Fibroblast of skin of left quadriceps (primary cell): ENCODE measurements around the gene REPS2.
A peak's percentile ranks its signal among the peaks of the same experiment; 100 is the strongest.

Experiments
- DNase-seq, 2 experiments: peaks; one replicate each; pipeline ENCODE4 v3.0.0-alpha.2; 2013; ENCODE audit warnings: low read depth in 2 of 2

REPS2 gene

DNA sequence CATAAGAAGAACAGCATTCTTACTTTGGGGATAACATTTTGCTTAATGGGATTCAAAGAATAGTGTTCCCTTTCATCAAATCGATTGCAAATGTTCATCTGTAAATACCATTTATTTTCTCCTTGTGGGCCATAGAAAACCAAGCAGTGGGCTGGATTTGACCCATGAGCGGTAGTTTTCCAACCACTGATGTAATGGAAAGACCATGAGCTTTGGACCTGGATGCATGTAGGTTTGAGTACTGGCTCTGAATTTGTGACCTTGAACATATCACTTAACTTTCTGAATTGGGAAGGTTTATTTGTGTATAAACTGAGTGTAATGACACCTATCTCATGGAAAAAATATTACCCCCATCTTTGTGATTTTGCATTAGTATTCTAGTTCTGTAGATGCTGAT, 54.3 kb downstream of the REPS2 start:
- DNase-seq = no peak

DNA sequence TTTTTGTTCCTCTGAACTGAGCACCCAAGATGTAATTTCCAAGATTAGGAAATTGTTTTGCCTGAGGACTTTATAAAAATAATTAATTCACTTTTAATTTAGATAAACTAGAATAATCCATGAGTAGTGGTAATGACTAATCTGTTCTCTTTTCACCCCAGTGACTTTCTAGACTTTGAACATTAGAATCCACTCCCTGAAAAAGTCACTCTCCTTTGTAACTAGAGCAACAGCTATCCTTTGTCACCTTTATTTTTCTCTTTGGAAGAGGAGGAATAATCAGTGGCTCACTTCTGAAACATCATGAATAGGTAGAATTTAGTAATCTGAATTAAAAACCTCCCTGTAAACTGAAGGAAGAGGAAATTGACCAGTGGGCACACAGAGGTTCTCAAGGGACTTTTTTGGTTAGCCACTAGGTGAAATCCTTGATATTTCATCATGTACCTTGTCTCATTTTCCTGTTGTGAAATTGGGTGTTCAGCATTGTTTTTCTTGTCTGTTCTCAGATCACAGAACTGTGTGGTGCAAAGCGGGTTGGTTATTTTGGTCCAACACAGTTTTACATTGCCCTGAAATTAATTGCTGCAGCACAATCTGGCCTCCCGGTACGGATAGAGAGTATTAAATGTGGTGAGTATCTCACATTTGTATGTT, 59.4 kb downstream of the REPS2 start:
- DNase-seq = no peak

DNA sequence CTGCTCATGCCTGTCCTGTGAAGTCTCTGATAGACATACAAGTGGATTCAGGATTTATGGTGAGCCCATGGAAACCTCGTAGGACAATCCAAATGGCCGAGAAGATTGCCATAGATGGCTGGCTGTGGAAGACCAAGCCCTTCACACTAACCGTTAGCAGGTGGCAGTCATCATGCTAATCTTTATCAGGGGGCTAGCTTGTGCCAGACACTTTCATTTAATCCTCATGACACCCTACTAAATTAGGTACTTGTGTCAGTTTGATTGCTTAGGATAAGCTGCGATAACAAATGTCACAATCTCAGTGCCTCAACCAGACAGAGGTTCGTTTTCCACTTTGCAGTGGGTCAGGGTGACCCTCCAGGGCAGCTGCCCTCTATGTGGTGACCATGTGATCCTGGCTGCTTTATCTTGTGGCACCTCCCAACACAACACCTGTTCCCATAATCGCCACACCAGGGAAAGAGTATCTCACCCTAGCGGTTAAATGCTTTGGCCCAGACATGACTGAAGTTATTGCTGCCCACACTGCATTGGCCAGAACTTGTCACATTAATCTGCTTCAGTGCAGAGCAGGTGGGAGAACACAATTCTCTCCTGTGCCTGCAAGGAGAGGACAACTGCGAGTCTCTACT, 60.8 kb downstream of the REPS2 start:
- peak in 1 of 2 experiments; percentile 13 for DNase-seq

DNA sequence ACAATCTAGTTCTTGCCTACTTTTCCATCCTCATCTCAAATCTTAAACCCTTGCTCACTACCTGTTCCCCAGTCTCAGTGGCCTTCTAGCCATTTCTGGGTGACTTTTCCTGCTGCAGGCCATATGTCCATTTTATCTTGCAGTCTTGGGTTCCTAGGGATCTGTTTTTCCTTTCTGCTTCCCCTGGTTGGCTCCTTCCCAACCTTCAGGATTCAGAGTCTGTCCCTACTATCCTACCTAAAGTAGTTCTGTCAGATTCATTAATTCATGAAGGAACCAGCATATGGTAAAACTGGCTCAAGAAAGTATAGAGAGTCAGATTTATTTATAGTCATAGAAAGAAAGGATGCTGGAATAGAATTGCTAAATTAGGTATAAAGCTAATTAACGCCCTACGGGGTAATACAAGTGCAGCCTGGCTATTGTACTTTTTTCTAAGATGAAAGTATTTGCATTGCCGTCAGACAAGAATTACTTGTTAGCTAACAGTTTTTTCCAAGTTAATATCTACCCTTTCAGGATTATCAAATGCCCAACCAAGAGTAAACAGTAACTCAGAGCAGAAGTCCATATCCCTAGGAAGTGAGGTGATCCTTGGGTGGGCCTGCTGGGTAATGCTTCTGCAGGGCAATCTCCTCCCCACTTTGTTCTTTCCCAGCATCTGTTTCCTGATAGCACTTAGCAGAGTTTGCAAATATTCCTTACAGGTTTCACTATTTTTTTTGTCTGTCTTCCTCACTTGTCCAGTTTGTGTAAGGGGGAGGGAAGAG, 63.6 kb downstream of the REPS2 start:
- DNase-seq = no peak

DNA sequence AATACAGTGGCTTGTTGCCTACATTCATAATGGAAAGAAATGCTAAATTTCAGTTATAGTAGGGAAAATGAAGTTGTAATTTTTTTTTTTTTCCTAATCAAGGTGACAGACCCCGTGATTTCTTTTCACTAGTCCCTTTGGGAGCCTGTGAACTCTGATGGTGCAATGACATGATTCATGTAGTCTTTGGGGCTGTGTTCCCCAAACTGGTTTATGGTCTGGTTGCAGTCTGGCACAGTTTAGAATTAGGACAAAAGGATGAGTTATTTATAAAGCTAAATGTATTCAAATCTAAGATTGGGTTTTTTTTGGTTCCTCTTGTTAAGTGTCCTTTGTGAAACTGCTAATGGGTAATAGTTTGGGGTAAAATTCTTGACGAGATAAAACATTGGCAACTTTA, 66.0 kb downstream of the REPS2 start:
- DNase-seq = no peak

DNA sequence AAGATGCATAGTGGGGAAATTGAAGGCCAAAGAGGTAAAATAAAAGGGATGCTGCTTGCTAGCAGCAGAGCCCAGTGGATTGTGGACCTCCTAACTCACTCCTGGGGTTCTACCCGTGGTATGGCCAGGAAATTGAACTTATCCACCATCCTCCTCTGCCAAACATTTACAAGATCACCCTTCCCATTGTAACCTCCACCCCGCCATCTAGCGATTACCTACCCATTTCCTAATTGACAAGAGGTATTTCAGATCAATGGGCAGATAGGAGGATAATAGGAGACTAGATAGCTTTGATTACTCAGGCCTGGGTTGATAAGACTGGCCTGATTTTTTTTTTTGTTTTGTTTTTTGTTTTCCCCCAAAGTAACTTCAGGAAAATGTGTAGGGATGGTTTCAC, 67.8 kb downstream of the REPS2 start:
- no peak for DNase-seq

DNA sequence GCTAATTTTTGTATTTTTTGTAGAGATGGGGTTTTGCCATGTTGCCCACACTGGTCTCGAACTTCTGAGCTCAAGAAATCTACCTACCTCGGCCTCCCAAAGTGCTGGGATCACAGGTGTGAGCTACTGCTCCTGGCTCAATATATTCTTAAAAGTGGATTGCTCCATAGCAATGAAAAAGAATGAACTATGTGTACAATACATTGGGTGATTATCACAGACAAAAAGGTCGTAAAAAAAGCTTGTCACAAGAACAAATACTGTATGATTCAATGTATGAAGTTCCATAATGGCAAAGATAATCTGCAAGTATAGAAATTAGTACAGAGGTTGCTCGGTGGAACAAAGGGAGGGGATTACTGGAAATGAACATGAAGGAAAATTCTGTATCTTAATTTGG, 70.7 kb downstream of the REPS2 start:
- no peak for DNase-seq

DNA sequence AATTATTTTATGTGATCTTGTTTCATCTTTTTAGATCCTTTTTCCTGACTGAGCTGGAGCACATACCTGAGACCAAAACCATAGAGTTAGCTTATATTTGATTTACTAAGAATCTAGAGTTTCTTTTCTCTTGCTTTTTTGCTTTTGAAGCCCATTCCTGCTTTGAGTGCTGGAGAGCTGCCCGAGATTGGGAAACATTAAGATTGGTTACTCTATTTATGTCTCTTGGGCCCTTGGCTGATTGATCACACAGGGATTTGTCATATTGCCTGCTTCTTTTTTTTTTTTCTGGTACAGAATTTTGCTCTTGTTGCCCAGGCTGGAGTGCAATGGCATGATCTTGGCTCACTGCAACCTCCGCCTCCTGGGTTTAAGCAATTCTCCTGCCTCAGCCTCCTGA, 73.9 kb downstream of the REPS2 start:
- no peak for DNase-seq

DNA sequence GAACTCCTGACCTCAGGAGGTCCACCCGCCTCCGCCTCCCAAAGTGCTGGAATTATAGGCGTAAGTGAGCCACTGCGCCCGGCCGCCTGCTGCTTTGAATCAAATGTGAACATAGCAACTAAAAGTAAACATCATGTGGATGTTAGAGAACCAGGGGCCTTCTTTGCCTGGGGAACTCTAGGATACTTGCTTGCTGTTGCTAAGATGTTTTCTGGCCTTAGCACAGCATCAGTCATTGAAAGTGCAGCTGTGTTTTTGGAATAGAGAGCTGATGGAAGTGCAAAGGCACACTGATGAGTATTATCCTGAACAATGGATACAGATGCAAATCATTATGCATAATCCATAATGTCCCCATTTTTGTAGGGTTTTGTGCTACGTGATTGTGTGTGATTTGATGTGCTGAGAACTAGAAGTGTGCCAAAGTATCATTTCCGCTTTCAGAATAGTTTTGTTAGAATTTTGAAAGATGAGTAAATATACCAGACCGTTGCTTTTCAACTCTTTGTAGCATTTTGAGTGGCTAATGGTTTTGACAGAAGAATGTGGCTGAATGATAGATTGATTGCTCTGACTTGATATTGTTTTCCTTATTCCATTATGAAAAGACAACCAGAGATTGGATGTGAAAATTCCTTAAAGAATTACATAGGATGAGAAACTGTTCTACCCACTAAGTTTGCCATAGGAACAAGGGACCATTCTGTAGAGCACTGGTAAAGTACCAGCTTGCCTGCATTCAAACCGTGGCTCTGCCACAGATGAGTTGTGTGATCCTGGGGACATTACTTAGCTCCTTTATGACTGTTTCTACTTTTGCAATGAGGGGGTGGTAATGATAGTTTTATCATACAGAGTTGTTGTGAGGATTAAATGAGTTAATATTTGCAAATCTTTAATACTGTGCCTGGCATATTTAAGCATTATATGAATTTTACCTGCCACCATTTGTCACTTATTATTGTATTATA, 74.7 kb downstream of the REPS2 start:
- DNase-seq = no peak

DNA sequence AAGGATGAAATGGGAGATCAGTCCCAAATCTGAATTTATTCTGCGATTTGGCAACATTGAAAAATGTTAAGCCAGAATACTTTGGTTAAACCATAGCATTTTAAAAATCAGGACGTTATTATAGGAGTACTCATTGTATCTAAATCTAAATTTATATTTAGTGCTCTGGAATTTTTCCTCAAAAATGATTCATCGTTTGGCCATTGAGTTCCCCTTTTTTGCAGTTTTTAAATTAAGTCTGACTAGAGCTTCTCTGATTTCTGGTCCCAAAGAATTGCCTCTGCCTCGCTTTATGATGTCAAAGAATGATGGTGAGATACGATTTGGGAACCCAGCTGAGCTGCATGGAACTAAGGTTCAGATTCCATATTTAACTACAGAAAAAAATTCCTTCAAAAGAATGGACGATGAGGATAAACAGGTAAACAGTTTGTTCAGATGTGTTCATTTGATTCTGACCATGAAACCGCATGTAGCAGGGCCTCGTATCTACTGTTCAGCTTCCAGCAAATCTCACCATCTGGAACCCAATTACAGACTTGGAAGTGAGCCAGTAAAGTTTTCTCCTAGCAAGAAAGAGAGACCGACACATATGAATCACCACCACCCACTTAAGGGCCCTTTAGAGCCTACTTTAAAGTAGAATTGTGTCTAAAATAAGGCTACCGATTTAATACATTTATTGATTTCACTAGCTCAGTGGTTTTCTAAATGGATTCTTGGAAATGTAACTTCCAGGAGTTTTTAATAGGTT, 75.6 kb downstream of the REPS2 start:
- DNase-seq = peak; percentile 69 to 73

DNA sequence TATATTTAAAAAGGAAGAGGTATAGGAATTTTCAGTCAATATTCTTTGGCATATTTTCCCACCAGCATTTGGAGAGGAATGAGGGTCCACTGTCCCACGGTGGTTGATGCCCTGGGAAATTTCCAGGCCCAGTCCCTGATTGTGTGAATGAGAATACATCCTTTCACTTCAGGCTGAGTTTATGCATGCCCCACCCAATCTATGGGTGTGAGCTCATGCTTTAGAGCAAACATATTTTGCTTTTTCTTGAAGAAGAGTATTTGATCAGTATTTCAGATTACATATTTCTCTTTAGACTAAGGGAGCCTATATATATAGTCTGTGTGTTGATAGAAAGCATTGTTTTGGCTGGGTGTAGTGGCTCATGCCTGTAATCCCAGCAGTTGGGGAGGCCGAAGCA, 77.2 kb downstream of the REPS2 start:
- DNase-seq = no peak

DNA sequence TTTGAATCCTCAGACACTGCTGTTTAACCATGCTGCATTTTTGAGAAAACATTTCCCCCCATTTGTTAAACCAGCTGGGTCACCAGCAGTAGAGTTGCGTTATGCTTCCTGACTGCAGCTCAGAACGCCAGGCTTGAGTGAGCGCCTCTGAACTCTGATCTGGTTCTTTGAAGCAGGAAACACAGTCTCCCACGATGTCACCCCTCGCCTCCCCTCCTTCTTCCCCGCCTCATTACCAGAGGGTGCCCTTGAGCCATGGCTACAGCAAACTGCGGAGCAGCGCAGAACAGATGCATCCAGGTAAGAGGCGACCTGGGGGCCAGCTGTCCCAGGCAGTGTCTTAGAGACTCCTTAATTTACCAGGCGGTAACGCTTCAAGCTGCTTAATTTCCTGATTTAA, 78.4 kb downstream of the REPS2 start:
- no peak for DNase-seq

DNA sequence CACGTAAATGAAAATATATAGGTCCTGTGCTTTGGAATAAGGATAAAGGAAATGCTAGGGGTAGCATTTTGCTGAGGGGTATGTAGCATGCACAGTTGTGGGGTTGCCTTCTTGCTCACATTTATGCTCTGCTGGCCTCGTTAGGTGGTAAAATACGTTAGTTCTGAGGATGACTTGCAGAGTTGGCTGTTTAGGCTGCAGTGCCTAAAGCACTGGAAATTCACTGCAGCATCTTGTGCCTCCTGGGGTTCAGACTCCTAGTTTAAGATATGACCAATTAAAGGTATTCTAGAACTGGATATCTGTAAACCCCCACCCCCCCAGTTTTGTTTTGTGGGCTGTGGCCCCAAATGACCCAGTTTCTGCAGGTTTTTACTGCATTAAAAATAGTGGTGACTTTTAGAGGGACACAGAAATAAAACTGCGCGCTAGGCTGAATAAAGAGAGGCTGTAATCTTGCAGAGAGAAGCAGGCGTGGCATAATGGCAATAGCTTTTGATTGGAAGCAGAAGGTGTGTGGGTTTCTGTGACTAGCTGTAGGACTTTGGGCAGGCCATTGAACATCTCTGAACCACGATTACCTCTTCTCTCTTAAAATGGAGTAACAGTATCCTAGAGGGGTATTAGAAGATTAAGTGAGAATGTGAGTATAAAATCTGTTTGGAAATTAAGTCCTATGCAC, 79.3 kb downstream of the REPS2 start:
- DNase-seq = no peak

DNA sequence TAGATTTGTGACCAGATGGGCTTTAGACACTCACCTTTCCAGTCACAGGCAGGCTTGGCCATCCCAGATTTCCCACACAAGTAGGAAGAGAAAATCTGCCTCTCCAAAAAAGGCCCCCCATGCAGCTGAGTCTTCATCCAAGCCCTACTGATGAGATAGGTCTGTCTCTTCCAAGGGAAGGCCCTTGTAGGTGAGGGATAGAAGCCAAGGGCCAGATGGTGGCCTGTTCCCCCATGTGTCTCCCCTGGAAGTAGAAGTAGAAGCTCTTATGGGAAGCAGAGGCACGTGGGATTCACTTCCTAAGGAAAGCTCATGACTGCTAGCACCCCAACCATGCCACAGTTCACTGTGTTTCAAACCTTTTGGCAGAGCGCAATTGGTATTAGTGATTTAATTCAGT, 81.5 kb downstream of the REPS2 start:
- DNase-seq = no peak

DNA sequence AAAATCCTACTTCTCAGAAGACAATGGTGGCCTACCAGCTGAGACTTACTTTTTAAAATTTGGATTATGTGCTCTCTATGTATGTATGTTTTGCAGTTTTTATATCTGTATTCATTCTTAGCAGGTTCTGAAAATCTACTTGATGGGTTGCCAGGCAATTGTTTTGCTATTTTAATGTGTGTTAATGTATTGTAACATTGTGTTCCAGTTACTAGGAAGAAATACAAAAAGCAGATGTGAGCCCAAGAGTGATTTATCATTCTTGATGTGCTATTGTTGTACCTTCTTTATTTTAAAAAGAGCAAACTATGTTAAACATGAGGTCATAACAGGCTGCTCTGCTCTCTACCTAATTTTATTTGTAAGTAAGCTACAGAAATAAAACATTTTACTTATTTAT, 81.9 kb downstream of the REPS2 start:
- no peak for DNase-seq

DNA sequence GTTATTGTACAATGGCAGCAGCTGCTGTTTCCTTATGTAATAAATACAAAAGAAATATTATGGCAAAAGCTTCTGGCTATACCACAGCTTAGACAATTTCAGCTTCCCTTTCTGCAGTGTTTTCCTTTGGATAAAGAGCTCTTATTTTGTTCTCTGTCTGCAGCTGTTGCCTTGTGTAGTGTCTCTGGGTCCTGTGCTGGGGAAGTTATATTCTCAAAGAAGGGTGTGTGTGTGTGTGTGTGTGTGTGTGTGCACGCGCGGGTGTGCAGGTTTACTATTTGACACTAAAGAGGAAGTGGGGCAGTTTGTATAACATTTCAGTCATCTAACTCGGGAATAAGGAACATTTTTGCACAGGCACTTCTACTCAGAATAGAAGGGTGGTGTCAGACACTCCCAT, 83.6 kb downstream of the REPS2 start:
- DNase-seq = no peak

DNA sequence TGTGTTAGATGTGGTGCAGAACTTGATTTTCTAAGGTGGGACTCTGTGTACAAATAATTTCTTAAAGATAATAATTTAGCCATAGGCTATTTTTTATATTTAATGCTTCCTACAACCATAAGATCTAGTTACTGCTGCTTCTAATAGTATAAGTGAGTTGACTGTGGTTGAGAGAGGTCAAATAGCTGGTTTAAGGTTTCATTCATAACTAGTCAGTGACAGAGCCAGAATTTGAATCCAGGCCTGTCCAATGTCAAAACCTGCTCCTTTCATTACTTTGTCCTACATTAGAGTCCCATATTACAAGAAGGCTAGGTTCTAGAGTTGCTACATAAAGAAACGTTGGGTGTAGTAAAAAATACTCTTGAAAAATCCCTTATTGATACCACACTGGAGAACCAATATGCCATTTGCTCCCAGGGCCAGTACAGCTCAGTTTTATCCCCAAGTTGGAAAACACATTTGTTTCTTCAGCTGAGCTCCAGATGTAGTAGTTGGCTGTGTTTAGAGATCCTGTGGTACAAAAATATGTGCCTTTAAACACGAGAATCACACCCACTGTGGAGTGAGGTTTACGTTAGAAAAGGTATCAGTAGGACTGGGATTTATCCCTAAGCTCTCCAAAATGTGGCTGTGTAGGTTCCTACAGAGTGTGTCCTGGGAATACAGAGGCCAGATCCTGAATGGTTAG, 84.3 kb downstream of the REPS2 start:
- peak in 1 of 2 experiments; percentile 41 for DNase-seq

DNA sequence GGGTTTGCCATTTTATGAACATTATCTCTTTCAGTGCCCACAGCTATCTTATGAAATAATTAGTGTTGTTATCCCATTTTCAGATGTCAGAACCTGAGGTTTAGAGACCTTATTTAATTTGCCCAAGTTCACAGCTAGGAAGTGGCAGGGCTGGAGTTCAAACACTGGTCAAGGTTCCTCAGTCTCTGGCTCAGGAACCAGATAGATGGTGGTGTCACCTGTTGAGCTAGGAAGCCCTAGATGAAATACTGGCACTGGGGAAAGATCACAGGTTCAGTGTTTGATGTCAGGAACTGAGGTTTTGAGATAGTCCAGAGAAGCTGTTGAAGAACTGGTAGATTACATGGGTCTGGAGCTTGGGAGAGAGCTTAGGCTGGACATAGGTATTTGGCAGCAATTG, 85.4 kb downstream of the REPS2 start:
- no peak for DNase-seq

DNA sequence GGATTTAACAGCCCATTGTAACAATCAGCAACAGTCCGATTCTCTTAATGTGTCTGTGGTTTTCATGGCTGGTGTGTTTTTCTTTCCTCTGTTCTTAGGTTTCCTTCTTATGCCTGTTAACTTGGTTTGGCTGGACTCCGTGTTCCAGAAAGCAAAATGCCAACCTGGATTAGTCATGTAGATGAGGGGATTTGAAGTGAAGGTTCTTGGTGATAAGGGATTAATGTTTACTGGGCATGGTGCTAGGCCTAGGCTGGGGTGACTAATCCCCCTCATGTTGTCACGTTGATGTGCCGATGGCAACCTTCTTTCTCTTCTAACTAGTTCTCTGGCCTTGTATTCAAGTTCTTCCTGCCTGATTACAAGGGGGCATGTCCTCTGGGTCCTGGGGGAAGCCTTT, 85.9 kb downstream of the REPS2 start:
- no peak for DNase-seq

DNA sequence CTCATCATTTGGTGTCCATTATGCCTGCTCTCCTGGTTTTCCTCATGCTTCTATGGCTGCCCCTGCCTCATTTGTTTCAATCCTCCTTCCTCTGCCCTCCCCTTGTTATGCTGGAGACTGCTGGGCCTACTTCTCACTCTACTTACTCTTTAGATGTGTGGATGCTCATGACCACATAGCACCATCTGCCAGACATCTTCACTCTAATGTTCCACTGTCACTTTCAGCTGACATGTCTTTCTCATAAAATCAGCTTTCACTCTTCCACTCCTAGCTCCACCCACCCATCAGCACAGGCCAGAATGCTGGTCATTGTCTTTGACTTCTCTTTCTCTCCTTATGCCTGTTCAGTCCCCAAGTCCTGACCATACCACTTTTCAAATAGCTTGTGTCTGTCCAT, 86.8 kb downstream of the REPS2 start:
- DNase-seq = no peak
